CD4-positive, alpha-beta T cell (primary cell): ENCODE measurements around the gene ANXA4. TPM values are rescaled to one million over a fixed set of nuclear protein-coding genes. Genes with fewer than 3 reads are reported as not detected.
A peak's percentile ranks its signal among the peaks of the same experiment; 100 is the strongest.

Source experiments
- ATAC-seq: fragments of 200-7000 bp; cut with Tn5 transposase; one replicate; pipeline ENCODE4 v1.10.0; 2022; ENCODE audit warnings: mild to moderate bottlenecking; ENCODE audit not compliant: poor library complexity
- CTCF ChIA-PET: fragments of 350-600 bp; sonication (Branson Sonifier 250); formaldehyde crosslinking; loops from one replicate; lab custom pipeline; 2021; ENCODE audit warnings: antibody characterized with exemption, inconsistent platforms; lab: Charles Lee
- POLR2A ChIA-PET: fragments of 350-600 bp; sonication (Branson Sonifier 250); formaldehyde crosslinking; loops from one replicate; lab custom pipeline; 2021; ENCODE audit warnings: antibody characterized with exemption, inconsistent platforms; lab: Charles Lee
- DNase-seq, 14 experiments: peaks; one replicate each; pipeline ENCODE4 v3.0.0-alpha.2; 2013 to 2020; ENCODE audit warnings: mixed read lengths in 2 of 14
- H3K27ac ChIP-seq, 2 donors: one replicate each; pipeline versions ENCODE4 v1.5.1 to v1.7.0; 2013; ENCODE audit warnings: low read length in 2 of 2, low read depth in 1 of 2, mild to moderate bottlenecking in 1 of 2
- H3K27me3 ChIP-seq, 2 experiments: 1 replicate in 1 of 2; 2 replicates in 1 of 2; pipeline versions ENCODE4 v1.6.1 to v1.7.0; 2013; ENCODE audit warnings: low read length in 2 of 2, control low read depth in 1 of 2, mild to moderate bottlenecking in 1 of 2, moderate library complexity in 1 of 2; ENCODE audit not compliant: insufficient read depth in 2 of 2, control insufficient read depth in 1 of 2
- H3K36me3 ChIP-seq: one replicate; pipeline ENCODE4 v1.6.1; 2013; ENCODE audit warnings: low read length, control low read depth; ENCODE audit not compliant: insufficient read depth
- H3K4me1 ChIP-seq: one replicate; pipeline ENCODE4 v1.6.1; 2013; ENCODE audit warnings: low read length, control low read depth; ENCODE audit not compliant: insufficient read depth
- H3K4me3 ChIP-seq: one replicate; pipeline ENCODE4 v1.5.1; 2013; ENCODE audit warnings: mild to moderate bottlenecking, low read length, moderate library complexity
- H3K9me3 ChIP-seq, 2 experiments: 1 replicate in 1 of 2; 2 replicates in 1 of 2; pipeline versions ENCODE4 v1.6.1 to v1.7.0; 2013; ENCODE audit warnings: low read length in 2 of 2, mild to moderate bottlenecking in 2 of 2, control low read depth in 1 of 2, moderate library complexity in 1 of 2; ENCODE audit not compliant: control insufficient read depth in 1 of 2, insufficient read depth in 1 of 2
- H3K27ac Mint-ChIP-seq: one replicate; pipeline ENCODE4 v1.8.0; 2020; ENCODE audit warnings: mixed read lengths
- H3K27me3 Mint-ChIP-seq: one replicate; pipeline ENCODE4 v1.8.0; 2021; ENCODE audit warnings: mixed read lengths
- H3K36me3 Mint-ChIP-seq: one replicate; pipeline ENCODE4 v1.8.0; 2021; ENCODE audit warnings: low read depth, mixed read lengths
- H3K4me1 Mint-ChIP-seq: one replicate; pipeline ENCODE4 v1.8.0; 2021; ENCODE audit warnings: low read depth, mixed read lengths
- H3K4me3 Mint-ChIP-seq: one replicate; pipeline ENCODE4 v1.8.0; 2020; ENCODE audit warnings: mild to moderate bottlenecking, mixed read lengths
- H3K9me3 Mint-ChIP-seq: one replicate; pipeline ENCODE4 v1.8.0; 2020; ENCODE audit warnings: mixed read lengths
- CTCF ChIP-seq: fragments of 200-600 bp; IDR thresholded peaks from one replicate; pipeline ENCODE4 v1.8.0; 2022; ENCODE audit warnings: antibody characterized with exemption, mild to moderate bottlenecking
- intact Hi-C, 2 experiments: fragments of 100-400 bp; cut with DNase I in 1 of 2; cut with micrococcal nuclease in 1 of 2; formaldehyde crosslinking; loops; one replicate each; pipeline versions ENCODE4 v1.15.1 to v1.9.0; 2023 to 2025; cut with DNase I, micrococcal nuclease
- total RNA-seq, 174 experiments: library from RNA in 2 of 174; stranded (reverse) in 2 of 174; gene quantifications; one replicate each; pipeline ENCODE4 v1.2.3 and lab custom pipeline; 2021 to 2026

The ANXA4 gene
- total RNA-seq, 2 experiments from 2014 or later, result 4.0 to 5.3 TPM

- H3K4me1 ChIP-seq, result peaks cover 22% of the 10 kb centered on the region
- ATAC-seq (no peak), DNase-seq (no peak)
- no peak overlapping the region for H3K27ac Mint-ChIP-seq
- peaks cover 4% of the 10 kb centered on the region for H3K36me3 Mint-ChIP-seq
- H3K4me3 ChIP-seq, result no peak overlapping the region
- intact Hi-C loops, result no loop called here
- peak overlapping the region; percentile 98 for H3K4me3 Mint-ChIP-seq
- no peaks in the 10 kb centered on the region for H3K9me3 Mint-ChIP-seq
- CTCF ChIA-PET, result interaction anchor here (0.6 to 1.7 kb wide), 7 partner anchors 8 to 175 kb away, joined by 3 to 9 read pairs (median 3); no protein-coding TSS in a partner anchor
- POLR2A ChIA-PET, result interaction anchor here (0.7 kb wide), 1 partner anchor 298 kb away, joined by 3 read pairs; no protein-coding TSS in a partner anchor
- H3K36me3 ChIP-seq, result no peaks in the 10 kb centered on the region
- TF ChIP-seq CTCF, result no peak
- no peak overlapping the region for H3K27ac ChIP-seq
- H3K27me3 ChIP-seq, result no peaks in the 10 kb centered on the region
- no peaks in the 10 kb centered on the region for H3K9me3 ChIP-seq
- H3K4me1 Mint-ChIP-seq, result peaks cover 15% of the 10 kb centered on the region
- no peaks in the 10 kb centered on the region for H3K27me3 Mint-ChIP-seq
These were observed 1.4 kb upstream of the ANXA4 start for GRCh38 chr2:69740502-69740951.

DNA sequence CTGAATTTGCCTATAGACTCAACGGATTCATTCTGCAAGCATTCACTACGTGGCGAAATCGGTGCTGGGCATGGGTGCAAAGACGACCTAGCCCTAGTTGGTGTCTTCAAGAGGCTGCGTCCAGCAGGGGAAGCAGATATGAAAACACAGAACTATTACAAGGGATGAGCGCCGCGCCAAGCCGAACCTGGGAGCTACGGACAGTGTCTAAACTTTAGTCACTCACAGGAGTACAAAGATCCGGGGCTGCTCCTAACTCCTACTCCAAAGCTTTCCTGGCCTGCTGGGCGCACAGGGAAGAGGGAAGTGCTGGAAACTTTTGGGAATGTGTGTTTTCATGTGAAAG lies 732 bp upstream of the ANXA4 start:
- DNase-seq, result peak in 6 of 14 experiments; percentile 3 to 54 (median 37)
- Mint-ChIP-seq H3K27me3 (no peaks in the 10 kb centered on the region), H3K36me3 (peaks cover 4% of the 10 kb centered on the region), H3K27ac (peak overlapping the region; percentile 57), H3K4me1 (peaks cover 15% of the 10 kb centered on the region), H3K4me3 (peak overlapping the region; percentile 98), H3K9me3 (no peaks in the 10 kb centered on the region)
- ChIA-PET CTCF (interaction anchor here (0.7 to 1.7 kb wide), 4 partner anchors 17 to 176 kb away, joined by 3 to 9 read pairs (median 8); no protein-coding TSS in a partner anchor), POLR2A (interaction anchor here (0.6 to 1.4 kb wide), 6 partner anchors 10 to 552 kb away, joined by 3 to 5 read pairs (median 4); partner anchors contain the start of gene SNRPG)
- H3K4me1 ChIP-seq, result peaks cover 22% of the 10 kb centered on the region
- ATAC-seq, result no peak
- no peak overlapping the region for H3K27ac ChIP-seq
- no peaks in the 10 kb centered on the region for H3K27me3 ChIP-seq
- H3K4me3 ChIP-seq, result peak overlapping the region; percentile 78
- TF ChIP-seq CTCF, result no peak
- intact Hi-C loops, result no loop called here
- no peaks in the 10 kb centered on the region for H3K9me3 ChIP-seq
- no peaks in the 10 kb centered on the region for H3K36me3 ChIP-seq

DNA sequence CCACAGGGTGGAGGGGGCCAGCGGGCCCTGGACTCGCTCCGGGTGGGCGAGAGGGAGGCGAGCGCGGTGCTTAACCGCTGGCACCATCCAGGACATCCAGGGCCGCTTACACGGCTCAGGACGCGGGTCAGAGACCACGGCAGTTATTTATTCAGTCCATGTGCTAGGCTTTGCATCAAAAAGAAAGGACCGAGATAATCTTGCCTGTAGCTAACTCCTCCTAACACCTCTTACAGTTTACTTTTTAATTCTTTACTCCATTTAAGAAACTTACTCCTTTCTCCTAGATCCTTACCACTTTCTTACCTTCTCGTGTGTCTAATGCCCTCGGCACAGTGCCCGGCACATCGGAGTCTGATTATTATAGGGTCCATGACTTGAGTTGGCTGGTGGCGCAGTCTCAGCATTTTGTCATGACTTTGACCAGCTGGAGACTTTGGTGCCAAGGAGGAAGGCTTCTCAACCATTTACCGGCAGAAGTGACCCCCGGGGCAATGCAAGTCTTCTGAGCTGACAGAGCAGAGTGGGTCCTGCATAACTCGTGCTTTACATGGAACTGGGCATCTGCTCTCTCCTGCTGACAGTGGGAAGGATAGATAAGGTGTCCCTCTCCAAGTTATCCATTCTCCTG lies 503 bp downstream of the ANXA4 start:
- peaks cover 4% of the 10 kb centered on the region for H3K36me3 Mint-ChIP-seq
- intact Hi-C loops, result no loop called here

More for the DNA sequence above, 503 bp downstream of the ANXA4 start:
- Mint-ChIP-seq H3K27ac (peak overlapping the region; percentile 1), H3K27me3 (no peaks in the 10 kb centered on the region), H3K9me3 (no peaks in the 10 kb centered on the region), H3K4me1 (peaks cover 15% of the 10 kb centered on the region), H3K4me3 (peak overlapping the region; percentile 88)
- no peak overlapping the region for H3K27ac ChIP-seq
- H3K4me3 ChIP-seq, result peak overlapping the region; percentile 78
- H3K4me1 ChIP-seq, result peaks cover 22% of the 10 kb centered on the region
- H3K27me3 ChIP-seq, result no peaks in the 10 kb centered on the region
- no peak for TF ChIP-seq CTCF
- peak; percentile 8 for ATAC-seq
- H3K36me3 ChIP-seq, result no peaks in the 10 kb centered on the region
- CTCF ChIA-PET, result no interaction called here
- POLR2A ChIA-PET, result interaction anchor here (0.7 to 1.4 kb wide), 4 partner anchors 9 to 551 kb away, joined by 3 to 5 read pairs (median 4); partner anchors contain the start of genes MXD1 and SNRPG
- no peaks in the 10 kb centered on the region for H3K9me3 ChIP-seq
- DNase-seq, result no peak
